ENCODE data around the gene IRAK2.
A peak's percentile ranks its signal among the peaks of the same experiment; 100 is the strongest.
"Not testable (repeated sequence)": the region's sequence is repeated elsewhere in the genome, so short reads cannot be mapped to it uniquely, and the experiment has no call there.

The IRAK2 gene

GRCh38 chr3:10122724-10123123 lies 42.0 kb upstream of the IRAK2 start:
- DNase-seq (ENCODE audit: low read depth): no peak
- no peak overlapping the region for H3K4me3 ChIP-seq (ENCODE audit: low read depth, low read length)
- TF ChIP-seq CTCF (IDR thresholded peaks at IDR 0.05; ENCODE audit: low read depth, low read length, missing control alignments): no peak

- DNase-seq (ENCODE audit: low read depth); H3K4me3 ChIP-seq (ENCODE audit: low read depth, low read length): not testable (repeated sequence)
These were observed 28.8 kb upstream of the IRAK2 start for GRCh38 chr3:10135872-10136271.

- no peak for DNase-seq (ENCODE audit: low read depth)
- no peak overlapping the region for H3K4me3 ChIP-seq (ENCODE audit: low read depth, low read length)
- no peak for TF ChIP-seq CTCF (IDR thresholded peaks at IDR 0.05; ENCODE audit: low read depth, low read length, missing control alignments)
These were observed 28.2 kb upstream of the IRAK2 start for GRCh38 chr3:10136426-10137005.

GRCh38 chr3:10137178-10137577 lies 27.5 kb upstream of the IRAK2 start:
- TF ChIP-seq CTCF (IDR thresholded peaks at IDR 0.05; ENCODE audit: low read depth, low read length, missing control alignments): no peak
- DNase-seq (ENCODE audit: low read depth): no peak
- H3K4me3 ChIP-seq (ENCODE audit: low read depth, low read length): no peak overlapping the region

- TF ChIP-seq CTCF (IDR thresholded peaks at IDR 0.05; ENCODE audit: low read depth, low read length, missing control alignments): no peak
- no peak for DNase-seq (ENCODE audit: low read depth)
- peak overlapping the region; percentile 62; the same call in 1 of the 2 replicates for H3K4me3 ChIP-seq (ENCODE audit: low read depth, low read length)
These were observed 23.6 kb upstream of the IRAK2 start for GRCh38 chr3:10140996-10141546.

- no peak for DNase-seq (ENCODE audit: low read depth)
- no peak for TF ChIP-seq CTCF (IDR thresholded peaks at IDR 0.05; ENCODE audit: low read depth, low read length, missing control alignments)
- H3K4me3 ChIP-seq (ENCODE audit: low read depth, low read length): peak overlapping the region; percentile 62
These were observed 21.8 kb upstream of the IRAK2 start for GRCh38 chr3:10142707-10143560.

- no peak overlapping the region for H3K4me3 ChIP-seq (ENCODE audit: low read depth, low read length)
- no peak for TF ChIP-seq CTCF (IDR thresholded peaks at IDR 0.05; ENCODE audit: low read depth, low read length, missing control alignments)
These were observed 19.0 kb upstream of the IRAK2 start for GRCh38 chr3:10145685-10146084.

More at GRCh38 chr3:10145685-10146084, 19.0 kb upstream of the IRAK2 start:
- DNase-seq (ENCODE audit: low read depth): no peak

Data from GM12864 (cell line).